GM12878 (cell line): ENCODE measurements around the gene SLC25A47. TPM values are rescaled to one million over a fixed set of nuclear protein-coding genes. Genes with fewer than 3 reads are reported as not detected.
A peak's percentile ranks its signal among the peaks of the same experiment; 100 is the strongest.

ENCODE experiments used
- ATAC-seq: fragments of 200-7000 bp; cut with Tn5 transposase; 3 replicates; pipeline ENCODE4 v1.9.1; 2020; ENCODE audit warnings: mild to moderate bottlenecking, moderate library complexity
- BruUV-seq: library from RNA; stranded (reverse); fragments of 400-500 nt; replicated peaks from 2 replicates; lab custom pipeline; 2021; lab: Mats Ljungman, UMichigan
- CTCF ChIA-PET: fragments of 300-600 bp; sonication (Branson Sonifier 250); formaldehyde crosslinking; extraction: SDS; loops from one replicate; lab custom pipeline; 2021; ENCODE audit warnings: inconsistent platforms; lab: Yijun Ruan, JAX
- POLR2A ChIA-PET: fragments of 350-600 bp; formaldehyde crosslinking; extraction: SDS; loops from one replicate; lab custom pipeline; 2021; ENCODE audit warnings: inconsistent platforms; lab: Charles Lee
- RAD21 ChIA-PET: fragments of 300-600 bp; sonication (Branson Sonifier 250); formaldehyde crosslinking; loops from one replicate; lab custom pipeline; 2023; ENCODE audit warnings: antibody characterized with exemption; ENCODE audit not compliant: unreplicated experiment; lab: Charles Lee
- SMC1A ChIA-PET: fragments of 300-600 bp; sonication (Branson Sonifier 250); formaldehyde crosslinking; loops from one replicate; lab custom pipeline; 2023; ENCODE audit not compliant: unreplicated experiment, uncharacterized antibody; lab: Charles Lee
- DNase-seq: peaks from one replicate; pipeline ENCODE4 v3.0.0-alpha.2; 2011; ENCODE audit warnings: low read depth, low spot score
- FAIRE-seq: peaks from 3 replicates; lab custom pipeline; 2011; peaks lifted over from hg19 to GRCh38; lab: Jason Lieb, UNC
- H2AFZ ChIP-seq: 2 replicates; pipeline ENCODE4 v1.6.0; 2011; ENCODE audit warnings: low read depth, low read length, control low read depth; ENCODE audit not compliant: control insufficient read depth
- H3K27ac ChIP-seq: 2 replicates; pipeline ENCODE4 v1.5.1; 2011; ENCODE audit warnings: control low read depth; ENCODE audit not compliant: control insufficient read depth, insufficient read depth
- H3K27me3 ChIP-seq, 2 experiments: replicated peaks in 1 of 2; 2 replicates each; pipeline versions ENCODE4 v1.6.0 to v1.6.1; 2011; ENCODE audit warnings: low read length in 1 of 2; ENCODE audit not compliant: control insufficient read depth in 2 of 2, insufficient read depth in 2 of 2
- H3K36me3 ChIP-seq, 2 experiments: 2 replicates each; pipeline ENCODE4 v1.5.1; 2011; ENCODE audit warnings: low read length in 1 of 2; ENCODE audit not compliant: control insufficient read depth in 2 of 2, insufficient read depth in 2 of 2
- H3K4me1 ChIP-seq: 2 replicates; pipeline ENCODE4 v1.6.1; 2011; ENCODE audit warnings: mild to moderate bottlenecking, low read length, moderate library complexity, mixed read lengths; ENCODE audit not compliant: control insufficient read depth, insufficient read depth
- H3K4me2 ChIP-seq: 2 replicates; pipeline ENCODE4 v1.6.0; 2011; ENCODE audit warnings: control low read depth; ENCODE audit not compliant: control insufficient read depth, insufficient read depth
- H3K4me3 ChIP-seq: fragments of 200-600 bp; sonication (generic); 2 replicates; pipeline ENCODE4 v1.5.1; 2016
- H3K79me2 ChIP-seq: 2 replicates; pipeline ENCODE4 v1.6.0; 2011; ENCODE audit warnings: low read length; ENCODE audit not compliant: control insufficient read depth, insufficient read depth
- H3K9ac ChIP-seq: 2 replicates; pipeline ENCODE4 v1.8.0; 2011; ENCODE audit warnings: low read length, control low read depth, mixed read lengths; ENCODE audit not compliant: control insufficient read depth, insufficient read depth
- H3K9me3 ChIP-seq: replicated peaks from 3 replicates; pipeline ENCODE4 v1.5.1; 2011; ENCODE audit warnings: mild to moderate bottlenecking, low read length; ENCODE audit not compliant: control insufficient read depth, insufficient read depth
- H4K20me1 ChIP-seq: 2 replicates; pipeline ENCODE4 v1.6.0; 2011; ENCODE audit not compliant: control insufficient read depth, insufficient read depth
- BACH1 ChIP-seq: fragments of 450-650 bp; IDR thresholded peaks from 2 replicates; pipeline ENCODE4 v1.6.1; 2017; ENCODE audit warnings: mild to moderate bottlenecking, borderline replicate concordance
- BCL11A ChIP-seq: IDR thresholded peaks from 2 replicates; pipeline ENCODE4 v1.6.1; 2011; ENCODE audit warnings: low read depth, low read length
- BMI1 ChIP-seq: fragments of 450-650 bp; IDR thresholded peaks from 2 replicates; pipeline ENCODE4 v1.6.1; 2016; ENCODE audit warnings: mild to moderate bottlenecking, moderate library complexity, borderline replicate concordance
- MLLT1 ChIP-seq: fragments of 450-650 bp; IDR thresholded peaks from 2 replicates; pipeline ENCODE4 v1.6.1; 2016; ENCODE audit warnings: mild to moderate bottlenecking
- NFYA ChIP-seq: IDR thresholded peaks from 2 replicates; pipeline ENCODE4 v1.6.1; 2011; ENCODE audit warnings: low read depth, mild to moderate bottlenecking, low read length, improper control_type of control experiment, borderline replicate concordance
- PML ChIP-seq: IDR thresholded peaks from 2 replicates; pipeline ENCODE4 v1.6.1; 2012; ENCODE audit warnings: low read length, inconsistent platforms
- RAD21 ChIP-seq: IDR thresholded peaks from 2 replicates; pipeline ENCODE4 v1.6.1; 2011; ENCODE audit warnings: mild to moderate bottlenecking, low read depth, low read length, moderate library complexity; ENCODE audit not compliant: insufficient read depth
- SIX5 ChIP-seq: IDR thresholded peaks from 2 replicates; pipeline ENCODE4 v1.6.1; 2011; ENCODE audit warnings: mild to moderate bottlenecking, low read depth, low read length, moderate library complexity; ENCODE audit not compliant: severe bottlenecking
- TCF3 ChIP-seq: IDR thresholded peaks from 2 replicates; pipeline ENCODE4 v1.6.1; 2012; ENCODE audit warnings: low read depth, mild to moderate bottlenecking, low read length, borderline replicate concordance; ENCODE audit not compliant: insufficient read depth
- USF1 ChIP-seq: IDR thresholded peaks from 2 replicates; pipeline ENCODE4 v1.6.1; 2011; ENCODE audit warnings: borderline replicate concordance, low read depth, mild to moderate bottlenecking, moderate library complexity, mixed read lengths, low read length; ENCODE audit not compliant: insufficient read depth; ENCODE audit errors: extremely low read length
- ZNF592 ChIP-seq: fragments of 450-650 bp; IDR thresholded peaks from 2 replicates; pipeline ENCODE4 v1.6.1; 2017; ENCODE audit warnings: mild to moderate bottlenecking, moderate library complexity
- ZNF622 ChIP-seq: fragments of 450-650 bp; IDR thresholded peaks from 2 replicates; pipeline ENCODE4 v1.6.1; 2017; ENCODE audit warnings: mild to moderate bottlenecking, inconsistent platforms
- WGBS: methylation state at CpG from one replicate; pipeline ENCODE4 v1.1.6; 2016; ENCODE audit warnings: low lambda C conversion rate; ENCODE audit not compliant: insufficient replicate concordance, insufficient coverage; ENCODE audit errors: missing lambda C conversion rate; 5-methylcytosine and 5-hydroxymethylcytosine counted together
- in situ Hi-C: fragments of 300-500 bp; cut with MboI; formaldehyde crosslinking; loops from 9 replicates; pipeline ENCODE4 v1.14.3; 2018; ENCODE audit warnings: mixed read lengths
- intact Hi-C: fragments of 100-400 bp; cut with micrococcal nuclease; formaldehyde crosslinking; loops from one replicate; pipeline ENCODE4 v1.14.2; 2022; ENCODE audit not compliant: unreplicated experiment
- polyA plus RNA-seq, 11 experiments: library from polyadenylated mRNA; depleted of rRNA in 4 of 11; unstranded in 6 of 11; stranded (reverse) in 5 of 11; fragments of >200 nt; fragmentation: Nextera tagmentation in 4 of 11; fragmentation: Illumina TruSeq in 1 of 11; extraction: Ambion mirVana in 4 of 11; extraction: Trizol in 1 of 11; gene quantifications; 1 replicate in 1 of 11; 2 replicates in 10 of 11; pipeline versions ENCODE4 v1.2.1 to v1.2.3, GENCODE V29; 2011 to 2016; ENCODE audit warnings: inconsistent platforms in 2 of 11, missing spikeins in 2 of 11, low read depth in 1 of 11
- total RNA-seq, 4 experiments: library from RNA; depleted of rRNA in 3 of 4; stranded (reverse); fragments of >200 nt in 3 of 4; fragmentation: Illumina TruSeq in 1 of 4; extraction: Trizol in 1 of 4; gene quantifications; 2 replicates each; pipeline versions ENCODE4 v1.2.1 to v1.2.3, GENCODE V29; 2013 to 2021

Gene SLC25A47
- total and polyA plus RNA-seq, 10 of the 15 experiments (the other 5 are each of a cell fraction or from before 2014, with no cell fraction given) = 0.14 TPM; not detected in 9

- ATAC-seq = no peak
- peak overlapping the region; percentile 86 for H3K4me3 ChIP-seq
- peak overlapping the region; percentile 97 for H3K9ac ChIP-seq
- WGBS = 3% methylated on average over 8 of the region's 8 CpGs
- RAD21 ChIA-PET = interaction anchor here (0.6 to 1.3 kb wide), 15 partner anchors 33 to 393 kb away, joined by 3 to 7 read pairs (median 4); no protein-coding TSS in a partner anchor
- intact Hi-C loops (loop anchor here (2.0 to 5.0 kb wide), 3 partner anchors 33 to 308 kb away; partner anchors contain the start of genes EVL and YY1), in situ Hi-C loops (loop anchor here (5.0 kb wide), 1 partner anchor 73 kb away; no protein-coding TSS in a partner anchor)
- POLR2A ChIA-PET = interaction anchor here (1.0 to 2.8 kb wide), 11 partner anchors 8 to 306 kb away, joined by 3 to 14 read pairs (median 5); no protein-coding TSS in a partner anchor
- no peaks in the 10 kb centered on the region for H4K20me1 ChIP-seq
- H3K4me2 ChIP-seq = peak overlapping the region; percentile 83
- no peak for DNase-seq
- peak overlapping the region; percentile 24 for H2AFZ ChIP-seq
- peaks cover 48% of the 10 kb centered on the region for H3K79me2 ChIP-seq
- FAIRE-seq = no peak
- H3K36me3 ChIP-seq = peaks cover 1 to 3% of the 10 kb centered on the region in 2 experiments; a peak in 1 of 4 replicates
- H3K27me3 ChIP-seq = no peaks in the 10 kb centered on the region
- BruUV-seq = no TSS peak
- CTCF ChIA-PET = interaction anchor here (0.6 to 2.1 kb wide), 14 partner anchors 8 to 305 kb away, joined by 3 to 12 read pairs (median 3); no protein-coding TSS in a partner anchor
- H3K27ac ChIP-seq = peak overlapping the region; percentile 98
- H3K4me1 ChIP-seq = peaks cover 29% of the 10 kb centered on the region
- SMC1A ChIA-PET = interaction anchor here (0.8 to 4.1 kb wide), 11 partner anchors 9 to 271 kb away, joined by 3 to 25 read pairs (median 5); no protein-coding TSS in a partner anchor
- H3K9me3 ChIP-seq = no peaks in the 10 kb centered on the region; the same call in 2 of the 3 replicates
- TF ChIP-seq BCL11A = no peak
- no peak for TF ChIP-seq ZNF592
- no peak for TF ChIP-seq USF1
- no peak for TF ChIP-seq MLLT1
- TF ChIP-seq BACH1 = no peak
- no peak for TF ChIP-seq NFYA
- TF ChIP-seq RAD21 = no peak
- TF ChIP-seq TCF3 = no peak
- no peak for TF ChIP-seq PML
- no peak for TF ChIP-seq BMI1
- no peak for TF ChIP-seq SIX5
- no peak for TF ChIP-seq ZNF622
These were observed 51.7 kb downstream of the SLC25A47 start for GRCh38 chr14:100374876-100375265.
